ENCODE data around the gene FIBP. TPM values are rescaled to one million over a fixed set of nuclear protein-coding genes. Genes with fewer than 3 reads are reported as not detected.

The FIBP gene
- polyA plus RNA-seq (ENCODE audit: low read depth in 6 of 6), result 100 to 1,000 TPM in 4 of 6 donors, 10 to 100 TPM in 2; 91.2 to 191 (median 107) TPM

- H3K27me3 Mint-ChIP-seq, result no peaks in the 10 kb centered on the region
- peaks cover 56 to 80% (median 78%) of the 10 kb centered on the region in 3 donors for H3K4me1 Mint-ChIP-seq
- ATAC-seq (ENCODE audit: low read depth in 2 of 2) (peak; percentile 47 to 53), DNase-seq (peak; percentile 89)
- H3K9me3 Mint-ChIP-seq, result no peaks in the 10 kb centered on the region
- H3K36me3 Mint-ChIP-seq, result peaks cover 0 to 4% of the 10 kb centered on the region in 2 donors
- peak within 1 kb of the TSS; percentile 90 to 98 (median 95) for H3K4me3 Mint-ChIP-seq
- peak within 1 kb of the TSS; percentile 96 to 100 (median 98) for H3K27ac Mint-ChIP-seq
Observed at GRCh38 chr11:65888163-65888814, at the start of gene FIBP. TSS of gene FIBP (minus strand) at chr11:65888471. CDS start at chr11:65888418, 53 bp downstream.

GRCh38 chr11:65937766-65938165 is 49.5 kb upstream of the FIBP start:
- DNase-seq (no peak), ATAC-seq (ENCODE audit: low read depth in 2 of 2) (no peak)
- peaks cover 7 to 18% (median 9%) of the 10 kb centered on the region in 3 donors for H3K4me1 Mint-ChIP-seq
- H3K9me3 Mint-ChIP-seq, result no peaks in the 10 kb centered on the region
- peaks cover 0 to 8% (median 0%) of the 10 kb centered on the region in 3 donors for H3K27me3 Mint-ChIP-seq
- H3K27ac Mint-ChIP-seq, result no peak overlapping the region
- no peak overlapping the region for H3K4me3 Mint-ChIP-seq
- H3K36me3 Mint-ChIP-seq, result no peaks in the 10 kb centered on the region

DNA sequence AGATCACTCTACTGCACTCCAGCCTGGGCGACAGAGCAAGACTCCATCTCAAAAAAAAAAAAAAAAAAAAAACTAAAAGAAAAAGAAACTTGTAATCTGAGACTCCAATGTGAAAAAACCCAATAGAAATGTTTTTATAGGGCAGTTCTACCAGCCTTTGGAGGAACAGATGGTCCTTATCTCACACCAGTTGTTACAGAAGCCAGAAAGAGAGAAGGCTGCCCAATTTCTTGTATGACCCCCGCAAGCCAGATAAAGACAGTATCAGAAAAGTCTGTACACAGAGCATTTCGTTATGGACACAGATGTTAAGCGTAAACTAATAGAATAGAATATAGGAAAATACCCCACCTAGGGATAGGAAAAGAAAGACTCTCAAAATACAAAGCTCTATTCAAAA is 45.7 kb upstream of the FIBP start:
- ATAC-seq (ENCODE audit: low read depth in 2 of 2) (no peak), DNase-seq (no peak)
- H3K27me3 Mint-ChIP-seq, result peaks cover 0 to 8% (median 0%) of the 10 kb centered on the region in 3 donors
- no peak overlapping the region for H3K4me3 Mint-ChIP-seq
- no peaks in the 10 kb centered on the region for H3K9me3 Mint-ChIP-seq
- no peak overlapping the region for H3K27ac Mint-ChIP-seq
- no peaks in the 10 kb centered on the region for H3K36me3 Mint-ChIP-seq
- peaks cover 2 to 3% (median 3%) of the 10 kb centered on the region in 3 donors for H3K4me1 Mint-ChIP-seq

GRCh38 chr11:65932558-65932919 is 44.3 kb upstream of the FIBP start:
- no peak overlapping the region for H3K4me3 Mint-ChIP-seq
- H3K36me3 Mint-ChIP-seq, result no peaks in the 10 kb centered on the region
- peaks cover 0 to 5% (median 0%) of the 10 kb centered on the region in 3 donors for H3K27me3 Mint-ChIP-seq
- ATAC-seq (ENCODE audit: low read depth in 2 of 2) (no peak), DNase-seq (no peak)
- H3K9me3 Mint-ChIP-seq, result no peaks in the 10 kb centered on the region
- no peak overlapping the region for H3K27ac Mint-ChIP-seq
- H3K4me1 Mint-ChIP-seq, result peaks cover 16 to 17% (median 17%) of the 10 kb centered on the region in 3 donors

- Mint-ChIP-seq H3K27me3 (no peaks in the 10 kb centered on the region), H3K4me3 (no peak overlapping the region), H3K9me3 (no peaks in the 10 kb centered on the region), H3K27ac (no peak overlapping the region), H3K36me3 (no peaks in the 10 kb centered on the region), H3K4me1 (peaks cover 21 to 23% (median 22%) of the 10 kb centered on the region in 3 donors)
- DNase-seq, result no peak
- no peak for ATAC-seq (ENCODE audit: low read depth in 2 of 2)
Observed at GRCh38 chr11:65931773-65932557, 43.7 kb upstream of the FIBP start.

DNA sequence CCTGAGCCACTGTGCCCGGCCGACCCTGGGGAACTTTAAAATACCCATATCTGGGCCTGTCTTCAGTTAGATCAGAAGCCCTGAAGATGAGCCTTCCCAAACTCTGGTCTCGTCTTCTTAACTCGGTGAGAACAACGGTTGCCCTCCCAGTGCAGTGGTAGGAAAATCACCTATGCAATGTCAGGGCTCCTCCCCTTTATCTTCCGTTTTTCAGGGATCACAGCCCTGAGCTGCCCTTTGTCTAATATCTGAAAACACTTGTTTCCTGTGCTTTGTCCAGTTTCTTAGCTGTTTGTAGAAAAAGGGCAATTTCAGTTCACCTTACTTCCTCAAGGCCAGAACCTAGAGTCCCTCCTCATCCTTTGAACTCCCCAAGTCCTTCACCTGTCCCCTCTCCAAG is 40.4 kb upstream of the FIBP start:
- ATAC-seq (ENCODE audit: low read depth in 2 of 2) (no peak), DNase-seq (no peak)
- Mint-ChIP-seq H3K9me3 (no peaks in the 10 kb centered on the region), H3K4me1 (peaks cover 22 to 30% (median 24%) of the 10 kb centered on the region in 3 donors), H3K27ac (peak overlapping the region in 5 of 6 donors; percentile 67 to 96 (median 90)), H3K27me3 (no peaks in the 10 kb centered on the region), H3K4me3 (peak overlapping the region in 7 of 8 donors; percentile 23 to 91 (median 80)), H3K36me3 (no peaks in the 10 kb centered on the region)

DNA sequence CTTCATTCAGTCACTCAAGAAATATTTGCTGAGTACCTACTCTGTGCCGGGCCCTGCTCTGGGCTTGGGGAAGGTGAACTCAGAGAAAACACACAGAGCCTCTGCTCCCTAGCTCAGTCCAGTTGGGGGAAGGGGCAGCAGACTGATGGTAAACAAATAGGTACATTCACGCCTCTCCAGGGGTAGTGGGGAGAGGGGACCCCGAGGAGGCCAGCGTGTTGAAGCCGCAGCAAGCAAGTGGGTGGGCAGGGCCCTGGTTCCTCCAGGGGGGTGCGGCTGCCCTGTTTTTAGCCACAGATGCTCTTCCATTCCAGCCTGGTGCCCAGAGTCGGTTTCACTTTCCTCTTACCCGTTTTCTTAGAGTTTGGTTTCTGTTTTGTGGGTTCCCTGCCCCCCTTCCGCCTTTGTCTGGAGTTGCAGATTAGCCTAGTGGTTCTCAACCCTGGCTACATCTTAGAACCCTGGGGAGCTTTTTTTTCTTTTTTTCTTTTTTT is 39.7 kb upstream of the FIBP start:
- H3K27ac Mint-ChIP-seq, result peak overlapping the region; percentile 72 to 96 (median 92)
- H3K4me1 Mint-ChIP-seq, result peaks cover 22 to 30% (median 24%) of the 10 kb centered on the region in 3 donors
- ATAC-seq (ENCODE audit: low read depth in 2 of 2), result peak; percentile 97 to 98
- no peaks in the 10 kb centered on the region for H3K36me3 Mint-ChIP-seq
- no peaks in the 10 kb centered on the region for H3K9me3 Mint-ChIP-seq
- H3K4me3 Mint-ChIP-seq, result peak overlapping the region; percentile 49 to 91 (median 80)
- H3K27me3 Mint-ChIP-seq, result no peaks in the 10 kb centered on the region
- DNase-seq, result peak; percentile 78

DNA sequence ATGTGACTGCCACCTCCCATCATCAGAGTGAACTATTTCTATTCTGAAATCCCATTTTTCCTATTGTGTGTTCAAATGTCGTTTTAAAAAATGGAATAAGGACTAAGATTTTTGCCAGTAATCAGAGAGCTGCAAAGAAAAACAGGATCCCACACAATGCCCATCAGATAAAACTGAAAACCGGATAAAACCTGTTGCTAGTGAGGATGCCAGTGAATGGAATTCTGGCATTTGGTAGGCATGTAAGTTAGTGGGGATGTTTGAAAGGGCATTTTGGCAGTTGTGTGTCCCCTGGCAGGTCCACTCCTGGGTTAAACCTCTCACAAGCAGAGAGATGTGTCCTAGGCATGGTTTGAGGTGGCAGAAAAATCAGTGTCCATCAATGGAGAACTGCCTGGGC is 37.1 kb upstream of the FIBP start:
- ATAC-seq (ENCODE audit: low read depth in 2 of 2), result no peak
- Mint-ChIP-seq H3K4me1 (peaks cover 23 to 43% (median 42%) of the 10 kb centered on the region in 3 donors), H3K4me3 (peak overlapping the region in 1 of 8 donors; percentile 41), H3K9me3 (no peaks in the 10 kb centered on the region), H3K27ac (peak overlapping the region in 1 of 6 donors; percentile 74), H3K27me3 (no peaks in the 10 kb centered on the region), H3K36me3 (no peaks in the 10 kb centered on the region)
- no peak for DNase-seq

DNA sequence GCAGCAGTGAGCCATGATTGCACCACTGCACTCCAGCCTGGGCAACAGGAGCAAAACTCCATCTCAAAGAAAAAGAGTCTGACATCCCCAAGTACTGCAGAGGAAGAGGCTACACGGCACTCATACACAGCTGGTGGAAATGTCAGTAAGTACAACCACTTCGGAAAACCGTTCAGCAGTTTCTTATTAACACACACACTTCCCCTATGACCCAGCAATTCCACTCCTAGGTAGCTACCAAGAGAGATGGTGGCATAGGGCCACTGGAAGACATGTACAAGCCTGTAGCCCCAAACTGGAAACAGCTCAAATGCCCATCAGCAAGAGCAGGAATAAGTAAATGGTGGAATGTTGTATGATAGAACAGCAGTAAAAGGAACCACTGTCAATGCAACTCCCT is 34.3 kb upstream of the FIBP start:
- no peak for ATAC-seq (ENCODE audit: low read depth in 2 of 2)
- peak overlapping the region in 5 of 8 donors; percentile 37 to 72 (median 49) for H3K4me3 Mint-ChIP-seq

GRCh38 chr11:65921876-65922275 is 33.6 kb upstream of the FIBP start:
- H3K9me3 Mint-ChIP-seq, result no peaks in the 10 kb centered on the region
- peak overlapping the region in 2 of 6 donors; percentile 28 to 44 for H3K27ac Mint-ChIP-seq

More for the DNA sequence above, 34.3 kb upstream of the FIBP start:
- Mint-ChIP-seq H3K36me3 (no peaks in the 10 kb centered on the region), H3K4me1 (peaks cover 14 to 37% (median 34%) of the 10 kb centered on the region in 3 donors), H3K27ac (peak overlapping the region in 2 of 6 donors; percentile 28 to 72), H3K27me3 (no peaks in the 10 kb centered on the region), H3K9me3 (no peaks in the 10 kb centered on the region)
- DNase-seq, result no peak

DNA sequence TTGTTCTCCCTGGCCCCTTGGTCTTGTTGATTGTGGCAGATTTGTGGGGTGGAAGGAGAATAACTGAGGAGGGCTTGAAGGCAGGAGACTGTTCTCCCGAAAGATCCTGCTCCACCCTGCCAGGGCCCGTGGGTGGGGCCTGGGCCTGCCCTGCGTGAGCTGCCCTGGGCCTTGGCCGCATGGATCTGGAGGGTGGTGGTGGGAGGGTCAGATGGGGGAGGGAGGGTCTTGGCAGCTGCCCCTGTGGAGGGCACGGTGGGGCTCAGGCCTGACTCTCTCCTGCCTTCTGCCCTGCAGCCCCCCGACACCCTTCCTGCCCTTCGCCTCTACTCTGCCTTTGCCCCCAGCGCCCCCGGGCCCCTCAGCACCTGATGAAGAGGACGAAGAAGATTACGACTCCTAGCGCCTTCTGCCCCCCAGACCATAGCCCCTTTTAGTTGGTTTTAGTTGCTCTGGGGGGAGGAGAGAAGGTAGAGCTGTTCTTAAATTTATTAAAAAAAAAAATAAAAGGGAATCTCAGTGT is 32.8 kb upstream of the FIBP start:
- Mint-ChIP-seq H3K27ac (no peak overlapping the region), H3K4me3 (peak overlapping the region in 7 of 8 donors; percentile 85 to 98 (median 92))

More at GRCh38 chr11:65921876-65922275, 33.6 kb upstream of the FIBP start:
- ATAC-seq (ENCODE audit: low read depth in 2 of 2) (no peak), DNase-seq (no peak)
- Mint-ChIP-seq H3K4me1 (peaks cover 14 to 35% (median 34%) of the 10 kb centered on the region in 3 donors), H3K27me3 (no peaks in the 10 kb centered on the region), H3K36me3 (no peaks in the 10 kb centered on the region), H3K4me3 (peak overlapping the region in 4 of 8 donors; percentile 49 to 72 (median 68))

DNA sequence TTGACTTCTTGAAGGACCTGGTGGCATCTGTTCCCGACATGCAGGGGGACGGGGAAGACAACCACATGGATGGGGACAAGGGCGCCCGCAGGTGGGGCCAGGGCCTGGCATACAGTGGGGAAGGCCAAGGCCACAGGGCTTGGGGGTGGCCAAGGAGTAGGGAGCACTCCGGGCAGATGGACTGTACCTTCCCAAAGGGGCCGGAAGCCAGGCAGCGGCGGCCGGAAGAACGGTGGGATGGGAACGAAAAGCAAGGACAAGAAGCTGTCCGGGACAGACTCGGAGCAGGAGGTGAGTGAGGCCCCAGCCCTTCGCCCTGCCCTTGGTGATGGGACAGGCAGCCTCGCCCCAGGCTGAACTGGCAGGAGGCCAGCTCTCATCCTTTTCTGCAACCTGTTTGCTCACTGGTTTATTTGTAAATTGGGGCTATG is 32.1 kb upstream of the FIBP start:
- Mint-ChIP-seq H3K4me3 (peak overlapping the region; percentile 85 to 98 (median 92)), H3K36me3 (no peaks in the 10 kb centered on the region), H3K27me3 (no peaks in the 10 kb centered on the region), H3K4me1 (peaks cover 24 to 48% (median 47%) of the 10 kb centered on the region in 3 donors), H3K9me3 (no peaks in the 10 kb centered on the region), H3K27ac (peak overlapping the region in 3 of 6 donors; percentile 51 to 89 (median 82))
- ATAC-seq (ENCODE audit: low read depth in 2 of 2) (no peak), DNase-seq (no peak)

More for the DNA sequence above, 32.8 kb upstream of the FIBP start:
- no peaks in the 10 kb centered on the region for H3K9me3 Mint-ChIP-seq
- H3K36me3 Mint-ChIP-seq, result no peaks in the 10 kb centered on the region
- H3K4me1 Mint-ChIP-seq, result peaks cover 21 to 40% (median 40%) of the 10 kb centered on the region in 3 donors
- H3K27me3 Mint-ChIP-seq, result no peaks in the 10 kb centered on the region
- ATAC-seq (ENCODE audit: low read depth in 2 of 2) (no peak), DNase-seq (no peak)

Data from naive B cell (primary cell).